ENCODE results near the gene CDX2.

GRCh38 chr13:27922883-27923612, 46.1 kb downstream of the CDX2 start:
- TF ChIP-seq CTCF (IDR thresholded peaks at IDR 0.05; ENCODE audit: low read depth, low read length), result no peak
- no peak for TF ChIP-seq EZH2phosphoT487 (IDR thresholded peaks at IDR 0.05; ENCODE audit: low read depth)

All from OCI-LY3 (cell line).